HFFc6 (cell line): ENCODE data around the gene GNS. TPM values are rescaled to one million over a fixed set of nuclear protein-coding genes. Genes with fewer than 3 reads are reported as not detected.
"Not testable (repeated sequence)": the region's sequence is repeated elsewhere in the genome, so short reads cannot be mapped to it uniquely, and the experiment has no call there.

Experiments
- DNase-seq: peaks from one replicate; pipeline ENCODE4 v3.0.0-alpha.2; 2018
- H3K27ac Mint-ChIP-seq: 2 replicates; pipeline ENCODE4 v1.8.0; 2020; ENCODE audit warnings: mild to moderate bottlenecking, mixed read lengths
- H3K27me3 Mint-ChIP-seq: 2 replicates; pipeline ENCODE4 v1.8.0; 2021; ENCODE audit warnings: mild to moderate bottlenecking, moderate library complexity, mixed read lengths; ENCODE audit not compliant: insufficient read depth
- H3K36me3 Mint-ChIP-seq: 2 replicates; pipeline ENCODE4 v1.8.0; 2021; ENCODE audit warnings: low read depth, mixed read lengths
- H3K4me1 Mint-ChIP-seq: 2 replicates; pipeline ENCODE4 v1.8.0; 2020; ENCODE audit warnings: low read depth, mixed read lengths
- H3K4me3 Mint-ChIP-seq: 2 replicates; pipeline ENCODE4 v1.8.0; 2020; ENCODE audit warnings: mild to moderate bottlenecking, moderate library complexity, mixed read lengths
- H3K9me3 Mint-ChIP-seq: 2 replicates; pipeline ENCODE4 v1.8.0; 2020; ENCODE audit warnings: mild to moderate bottlenecking, mixed read lengths
- CTCF ChIP-seq: fragments of 200-600 bp; sonication (generic); IDR thresholded peaks from 2 replicates; pipeline ENCODE4 v1.5.0; 2021; ENCODE audit warnings: antibody characterized with exemption, mild to moderate bottlenecking
- total RNA-seq, 6 experiments: library from RNA; stranded (reverse); fragmentation: NEBNext Ultra II Directional; extraction: Animal tissue kit (Norgen Biotek cat#: 25700); gene quantifications; 2 replicates in 1 of 6; 3 replicates in 5 of 6; pipeline ENCODE4 v1.2.3, GENCODE V29; 2021

GNS gene
- total RNA-seq, 6 experiments from 2014 or later: 86.4 to 104 (median 91.2) TPM

GRCh38 chr12:64782191-64782876 is 23.1 kb upstream of the GNS start:
- Mint-ChIP-seq H3K4me1 (peaks cover 8% of the 10 kb centered on the region; the same call in 1 of the 2 replicates), H3K36me3 (no peaks in the 10 kb centered on the region), H3K4me3 (no peak overlapping the region), H3K27ac (no peak overlapping the region), H3K27me3 (peaks cover 36% of the 10 kb centered on the region), H3K9me3 (no peaks in the 10 kb centered on the region)
- no peak for DNase-seq
- no peak for TF ChIP-seq CTCF

- TF ChIP-seq CTCF: no peak
- Mint-ChIP-seq H3K9me3 (no peaks in the 10 kb centered on the region), H3K27ac (no peak overlapping the region), H3K27me3 (peaks cover 43% of the 10 kb centered on the region), H3K4me3 (peak overlapping the region; percentile 57), H3K4me1 (peaks cover 8% of the 10 kb centered on the region; the same call in 1 of the 2 replicates), H3K36me3 (no peaks in the 10 kb centered on the region)
- no peak for DNase-seq
Measured at GRCh38 chr12:64781280-64782190, 22.3 kb upstream of the GNS start.

DNA sequence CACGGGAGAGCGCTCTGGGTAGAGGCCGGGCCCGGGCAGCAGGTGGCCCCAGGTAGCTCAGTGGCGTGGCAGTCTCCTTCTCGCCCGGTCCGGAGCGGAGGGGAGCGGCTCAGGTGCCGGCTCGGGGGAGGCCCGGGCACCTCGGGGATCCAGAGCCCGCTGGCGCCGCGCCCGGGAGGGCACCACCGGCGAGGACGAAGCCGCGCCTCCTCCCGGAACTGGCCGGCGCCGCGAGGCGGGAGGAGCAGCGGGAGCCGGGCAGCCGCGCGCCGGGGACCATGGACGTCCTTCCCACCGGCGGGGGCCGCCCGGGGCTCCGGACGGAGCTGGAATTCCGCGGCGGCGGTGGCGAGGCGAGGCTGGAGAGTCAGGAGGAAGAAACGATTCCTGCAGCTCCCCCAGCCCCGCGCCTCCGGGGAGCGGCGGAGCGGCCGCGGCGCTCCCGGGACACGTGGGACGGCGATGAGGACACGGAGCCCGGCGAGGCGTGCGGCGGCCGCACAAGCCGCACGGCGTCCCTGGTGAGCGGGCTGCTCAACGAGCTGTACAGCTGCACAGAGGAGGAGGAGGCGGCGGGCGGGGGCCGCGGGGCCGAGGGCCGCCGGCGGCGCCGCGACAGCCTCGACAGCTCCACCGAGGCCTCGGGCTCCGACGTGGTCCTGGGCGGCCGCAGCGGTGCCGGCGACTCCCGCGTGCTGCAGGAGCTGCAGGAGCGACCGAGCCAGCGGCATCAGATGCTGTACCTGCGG is 21.5 kb upstream of the GNS start:
- Mint-ChIP-seq H3K27me3 (peaks cover 47% of the 10 kb centered on the region), H3K4me3 (no peak overlapping the region), H3K27ac (no peak overlapping the region), H3K36me3 (peaks cover 3% of the 10 kb centered on the region; the same call in 1 of the 2 replicates), H3K4me1 (peaks cover 8% of the 10 kb centered on the region; the same call in 1 of the 2 replicates), H3K9me3 (peaks cover 7% of the 10 kb centered on the region)
- DNase-seq: no peak
- TF ChIP-seq CTCF: no peak

DNA sequence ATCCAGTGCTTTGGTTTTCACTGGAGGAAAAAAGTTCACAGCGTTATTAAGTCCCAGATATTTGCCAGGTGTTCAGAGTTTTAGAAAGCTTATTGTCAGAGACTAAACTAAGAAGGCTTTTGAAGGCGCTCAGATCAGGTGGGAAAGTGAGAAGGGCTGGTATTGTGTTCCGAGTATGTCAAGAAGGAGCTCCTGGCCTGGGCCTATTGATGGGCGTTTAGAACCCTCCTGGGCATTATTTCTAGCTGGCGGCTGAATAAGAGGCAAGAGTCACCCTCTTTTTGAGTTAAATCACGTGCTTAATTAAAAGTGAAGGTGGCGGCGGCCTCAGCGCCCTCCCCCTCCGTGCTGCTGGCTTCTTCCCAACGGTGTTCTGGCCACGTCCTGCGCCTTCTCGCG is 20.9 kb upstream of the GNS start:
- peaks cover 8% of the 10 kb centered on the region; the same call in 1 of the 2 replicates for H3K4me1 Mint-ChIP-seq
- H3K4me3 Mint-ChIP-seq: peak overlapping the region; percentile 16; the same call in 1 of the 2 replicates
- peaks cover 13% of the 10 kb centered on the region for H3K9me3 Mint-ChIP-seq
- TF ChIP-seq CTCF: no peak
- no peak overlapping the region for H3K27ac Mint-ChIP-seq
- peaks cover 8% of the 10 kb centered on the region; the same call in 1 of the 2 replicates for H3K36me3 Mint-ChIP-seq
- DNase-seq: no peak
- peaks cover 47% of the 10 kb centered on the region for H3K27me3 Mint-ChIP-seq

DNA sequence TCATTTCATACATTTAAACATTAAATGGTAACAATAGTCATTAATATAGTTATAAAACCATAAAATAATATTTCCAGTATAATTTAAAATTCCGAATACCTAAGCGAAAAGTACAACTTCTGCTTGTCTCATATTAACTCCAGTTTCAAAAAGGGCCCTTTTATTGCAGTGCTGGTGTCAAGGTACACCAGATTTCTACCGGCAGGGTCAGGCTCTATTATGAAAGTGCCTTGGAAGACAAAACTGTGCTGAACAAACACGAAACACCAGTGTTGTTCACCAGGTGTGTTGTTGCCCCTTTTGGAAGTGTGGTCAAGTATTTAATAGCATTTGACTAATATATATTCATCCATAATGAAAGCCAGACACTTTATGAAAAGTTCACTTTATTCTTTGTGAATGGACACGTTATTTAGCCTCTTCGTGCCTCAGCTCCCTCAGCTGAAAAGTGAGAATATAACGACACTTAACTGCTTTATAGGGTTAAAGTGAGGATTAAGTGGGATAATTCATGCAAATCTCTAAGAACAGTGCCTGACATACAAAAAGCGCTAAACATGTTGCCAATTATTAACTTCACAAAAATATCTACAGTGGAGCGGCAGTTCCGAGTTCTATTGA is 20.3 kb upstream of the GNS start:
- Mint-ChIP-seq H3K27ac (no peak overlapping the region), H3K4me3 (no peak overlapping the region), H3K4me1 (peaks cover 8% of the 10 kb centered on the region; the same call in 1 of the 2 replicates), H3K27me3 (peaks cover 47% of the 10 kb centered on the region), H3K36me3 (peaks cover 8% of the 10 kb centered on the region; the same call in 1 of the 2 replicates), H3K9me3 (peaks cover 15% of the 10 kb centered on the region)
- DNase-seq: no peak
- TF ChIP-seq CTCF: no peak

DNA sequence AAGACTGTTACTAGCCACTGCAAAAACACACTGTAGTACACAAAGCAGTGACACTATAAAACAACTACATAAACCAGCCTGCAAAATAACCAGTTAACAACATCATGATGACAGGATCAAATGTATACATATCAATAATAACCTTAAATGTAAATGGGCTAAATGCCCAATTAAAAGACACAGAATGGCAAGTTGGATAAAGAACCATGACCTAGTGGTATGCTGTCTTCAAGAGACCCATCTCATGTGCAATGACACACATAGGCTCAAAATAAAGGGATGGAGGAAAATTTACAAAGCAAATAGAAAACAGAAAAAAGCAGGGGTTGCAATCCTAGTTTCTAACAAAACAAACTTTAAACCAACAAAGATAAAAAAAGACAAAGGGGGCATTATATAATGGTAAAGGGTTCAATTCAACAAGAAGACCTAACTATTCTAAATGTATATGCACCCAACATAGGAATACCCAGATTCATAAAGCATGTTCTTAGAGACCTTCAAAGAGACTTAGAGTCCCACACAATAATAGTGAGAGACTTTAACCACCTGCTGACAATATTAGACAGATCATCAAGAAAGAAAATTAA is 16.0 kb upstream of the GNS start:
- DNase-seq, H3K36me3 Mint-ChIP-seq, H3K4me3 Mint-ChIP-seq, H3K4me1 Mint-ChIP-seq, H3K27ac Mint-ChIP-seq: not testable (repeated sequence)
- Mint-ChIP-seq H3K27me3 (peaks cover 45% of the 10 kb centered on the region), H3K9me3 (peaks cover 15% of the 10 kb centered on the region)
